Lower leg skin (tissue), 4 donors: ENCODE data around the gene LMF2. TPM values are rescaled to one million over a fixed set of nuclear protein-coding genes. Genes with fewer than 3 reads are reported as not detected.

ENCODE experiments used
- DNase-seq, 2 donors: peaks; one replicate each; pipeline ENCODE4 v3.0.0-alpha.2; 2019; ENCODE audit warnings: low spot score in 2 of 2
- H3K4me3 ChIP-seq: fragments of 200-600 bp; sonication (generic); 2 replicates; pipeline ENCODE4 v1.5.1; 2017; ENCODE audit warnings: mild to moderate bottlenecking, low read depth; ENCODE audit not compliant: poor library complexity, severe bottlenecking
- CTCF ChIP-seq, 3 donors: fragments of 450-650 bp; IDR thresholded peaks; one replicate each; pipeline ENCODE4 v1.5.1; 2016; ENCODE audit warnings: antibody characterized with exemption in 3 of 3, mild to moderate bottlenecking in 3 of 3, moderate library complexity in 2 of 3
- POLR2A ChIP-seq, 2 donors: fragments of 450-650 bp; IDR thresholded peaks; one replicate each; pipeline ENCODE4 v1.6.1; 2016 to 2017; ENCODE audit warnings: antibody characterized with exemption in 2 of 2, mild to moderate bottlenecking in 1 of 2, moderate library complexity in 1 of 2
- WGBS, 2 donors: methylation state at CpG; one replicate each; pipeline ENCODE4 v1.1.5; 2018; 5-methylcytosine and 5-hydroxymethylcytosine counted together
- intact Hi-C: fragments of 100-400 bp; cut with DNase I; formaldehyde crosslinking; loops from one replicate; pipeline ENCODE4 v1.15.0; 2023; ENCODE audit warnings: low total_unique reads
- total RNA-seq, 4 donors: library from RNA; depleted of rRNA; stranded (reverse); fragments of >200 nt; gene quantifications; one replicate each; pipeline ENCODE4 v1.1.0, GENCODE V29; 2016

Gene LMF2
- total RNA-seq, 4 donors from 2014 or later, result 34.8 to 47.2 (median 38.8) TPM

DNA sequence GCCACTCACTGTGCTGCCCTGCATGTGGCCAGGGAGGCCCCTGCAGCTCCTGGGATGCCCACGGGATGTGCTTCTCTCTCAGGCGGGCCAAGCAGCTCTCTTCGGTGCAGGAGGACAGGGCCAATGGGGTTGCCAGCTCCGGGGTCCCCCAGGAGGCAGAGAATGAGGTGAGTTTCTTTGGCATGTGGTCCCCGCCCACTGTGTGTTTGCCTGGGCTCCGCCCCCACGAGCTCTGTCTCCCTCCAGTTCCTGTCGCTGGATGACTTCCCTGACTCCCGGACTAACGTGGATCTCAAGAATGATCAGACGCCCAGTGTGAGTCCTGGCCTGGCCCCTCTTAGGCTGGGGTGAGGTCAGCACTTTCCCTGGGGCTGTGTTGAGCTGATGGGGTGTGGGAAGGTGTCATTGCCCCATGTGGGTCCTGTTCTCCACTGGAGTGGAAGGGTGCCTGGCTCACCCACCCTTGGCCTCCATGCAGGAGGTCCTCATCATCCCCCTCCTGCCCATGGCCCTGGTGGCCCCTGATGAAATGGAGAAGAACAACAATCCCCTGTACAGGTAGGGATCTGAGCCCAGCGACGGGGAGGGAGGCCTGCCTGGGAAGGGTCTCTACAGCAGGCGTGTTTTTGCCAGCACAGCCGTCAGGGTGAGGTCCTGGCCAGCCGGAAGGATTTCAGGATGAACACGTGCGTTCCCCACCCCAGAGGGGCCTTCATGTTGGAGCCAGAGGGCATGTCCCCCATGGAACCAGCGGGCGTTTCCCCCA is 10.2 kb upstream of the LMF2 start:
- DNase-seq, result no peak
- intact Hi-C loops, result no loop called here
- no peak for TF ChIP-seq CTCF (IDR thresholded peaks at IDR 0.05)
- TF ChIP-seq POLR2A (IDR thresholded peaks at IDR 0.05), result no peak
- no peak overlapping the region for H3K4me3 ChIP-seq
- 86 to 88% methylated on average over 18 to 19 of the region's 20 CpGs for WGBS, 2 donors

DNA sequence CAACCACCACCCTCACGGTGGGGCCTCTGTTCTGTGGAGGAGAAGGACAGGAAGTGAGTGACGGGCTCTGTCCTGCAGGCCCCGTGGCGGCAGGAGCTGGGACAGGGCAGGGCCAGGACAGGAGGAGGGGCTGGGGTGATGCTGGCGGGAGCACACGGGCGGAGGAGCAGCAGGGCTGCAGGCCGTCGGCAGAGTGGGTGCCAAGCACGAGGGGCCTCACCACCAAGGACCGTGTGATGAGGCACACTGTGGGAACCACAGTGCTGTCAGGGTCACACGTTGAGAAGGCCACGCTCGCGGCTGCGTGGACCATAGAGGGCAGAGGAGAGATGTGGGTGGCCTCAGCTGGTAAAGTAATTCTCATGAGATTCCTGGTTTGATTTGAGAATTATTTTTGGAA is 9.4 kb upstream of the LMF2 start:
- DNase-seq, result no peak
- WGBS, 2 donors, result 77 to 81% methylated on average over 15 to 16 of the region's 16 CpGs
- TF ChIP-seq POLR2A (IDR thresholded peaks at IDR 0.05) (no peak), CTCF (IDR thresholded peaks at IDR 0.05) (no peak)
- intact Hi-C loops, result no loop called here
- H3K4me3 ChIP-seq, result no peak overlapping the region

DNA sequence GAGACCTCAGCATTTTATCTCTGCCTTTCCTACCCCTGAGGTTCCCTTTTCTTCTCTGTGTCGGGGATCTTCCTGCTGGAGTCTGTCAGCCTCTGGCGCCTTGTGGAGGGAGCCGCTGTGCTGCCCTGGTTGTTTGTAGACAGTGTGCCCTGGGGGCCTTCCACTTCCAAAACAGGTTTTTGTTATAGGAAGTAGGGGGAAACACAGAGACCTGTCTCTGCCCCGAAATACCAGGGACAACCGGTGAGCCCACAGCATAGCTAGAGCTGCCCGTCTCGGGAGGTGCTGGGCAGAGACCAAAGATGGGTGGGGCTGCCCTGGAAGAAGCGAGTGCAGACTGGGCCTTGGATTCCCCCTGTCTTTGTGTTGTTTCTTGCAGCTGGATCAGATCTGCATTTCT is 8.6 kb upstream of the LMF2 start:
- no peak for TF ChIP-seq POLR2A (IDR thresholded peaks at IDR 0.05)
- TF ChIP-seq CTCF (IDR thresholded peaks at IDR 0.05), result no peak
- no peak overlapping the region for H3K4me3 ChIP-seq
- no peak for DNase-seq
- intact Hi-C loops, result no loop called here
- WGBS, 2 donors, result 46 to 54% methylated on average over 8 of the region's 8 CpGs

GRCh38 chr22:50513175-50513574 is 5.7 kb upstream of the LMF2 start:
- 95 to 98% methylated on average over 14 to 15 of the region's 15 CpGs for WGBS, 2 donors
- no peak for TF ChIP-seq POLR2A (IDR thresholded peaks at IDR 0.05)
- TF ChIP-seq CTCF (IDR thresholded peaks at IDR 0.05), result no peak
- DNase-seq, result no peak
- intact Hi-C loops, result no loop called here
- no peak overlapping the region for H3K4me3 ChIP-seq

DNA sequence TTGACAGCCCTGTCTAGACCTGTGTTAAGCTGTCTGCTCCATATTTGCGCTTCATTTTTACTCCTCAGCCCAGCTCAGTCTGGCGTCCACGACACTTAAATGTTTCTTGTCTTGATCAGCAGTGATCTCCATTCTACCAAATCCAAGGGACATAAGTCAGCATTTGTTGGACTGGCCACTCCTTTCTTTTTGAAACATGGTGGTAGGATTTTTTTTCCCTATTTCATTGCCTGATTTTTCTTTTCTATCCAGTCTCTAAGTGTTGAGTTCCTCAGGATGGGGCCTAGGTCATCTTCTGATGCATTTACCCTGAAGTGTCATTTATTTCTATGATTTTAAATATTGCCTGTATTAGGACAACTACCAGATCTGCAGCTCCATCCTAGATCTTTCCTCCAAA is 1.4 kb upstream of the LMF2 start:
- WGBS, 2 donors, result 6 to 7% methylated on average over 3 of the region's 3 CpGs
- no peak for DNase-seq
- TF ChIP-seq POLR2A (IDR thresholded peaks at IDR 0.05), result no peak
- no peak for TF ChIP-seq CTCF (IDR thresholded peaks at IDR 0.05)
- no peak overlapping the region for H3K4me3 ChIP-seq
- intact Hi-C loops, result no loop called here
